Fibroblast of pulmonary artery (primary cell): ENCODE data around the gene NHSL1.

Experiments used
- DNase-seq: peaks from one replicate; pipeline ENCODE4 v3.0.0-alpha.2; 2010; ENCODE audit warnings: low read depth
- H3K4me3 ChIP-seq: replicated peaks from 2 replicates; pipeline ENCODE4 v1.5.1; 2011; ENCODE audit warnings: low read depth, mild to moderate bottlenecking, control low read depth, low read length, moderate library complexity
- CTCF ChIP-seq: IDR thresholded peaks from 2 replicates; pipeline ENCODE4 v1.5.1; 2011; ENCODE audit warnings: mild to moderate bottlenecking, control low read depth, low read length, inconsistent platforms; ENCODE audit errors: missing control alignments

Gene NHSL1

GRCh38 chr6:138401960-138402837 lies 97.1 kb downstream of the NHSL1 start:
- no peak overlapping the region for H3K4me3 ChIP-seq
- DNase-seq = no peak
- TF ChIP-seq CTCF = no peak

DNA sequence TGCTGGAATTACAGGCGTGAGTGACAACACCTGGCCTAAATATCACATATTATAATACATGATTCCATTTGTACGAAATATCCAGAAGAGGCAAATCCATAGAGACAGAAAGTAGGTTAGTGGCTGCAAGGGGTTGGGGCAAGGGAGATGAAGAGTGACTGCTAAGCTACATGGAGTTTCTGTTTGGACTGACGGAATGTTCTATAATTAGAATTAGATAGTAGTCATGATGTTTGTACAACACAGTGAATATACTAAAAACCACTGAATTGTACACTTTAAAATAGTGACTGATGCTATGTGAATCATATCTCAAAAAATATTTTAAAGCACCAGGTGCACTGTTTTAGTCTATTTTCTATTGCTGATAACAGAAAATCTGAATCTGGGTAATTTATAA lies 99.0 kb downstream of the NHSL1 start:
- no peak for DNase-seq
- no peak overlapping the region for H3K4me3 ChIP-seq
- TF ChIP-seq CTCF = no peak

GRCh38 chr6:138397128-138398122 lies 101.9 kb downstream of the NHSL1 start:
- TF ChIP-seq CTCF = no peak
- no peak for DNase-seq
- H3K4me3 ChIP-seq = no peak overlapping the region

GRCh38 chr6:138396709-138397108 lies 102.6 kb downstream of the NHSL1 start:
- TF ChIP-seq CTCF = no peak
- H3K4me3 ChIP-seq = no peak overlapping the region
- DNase-seq = no peak

DNA sequence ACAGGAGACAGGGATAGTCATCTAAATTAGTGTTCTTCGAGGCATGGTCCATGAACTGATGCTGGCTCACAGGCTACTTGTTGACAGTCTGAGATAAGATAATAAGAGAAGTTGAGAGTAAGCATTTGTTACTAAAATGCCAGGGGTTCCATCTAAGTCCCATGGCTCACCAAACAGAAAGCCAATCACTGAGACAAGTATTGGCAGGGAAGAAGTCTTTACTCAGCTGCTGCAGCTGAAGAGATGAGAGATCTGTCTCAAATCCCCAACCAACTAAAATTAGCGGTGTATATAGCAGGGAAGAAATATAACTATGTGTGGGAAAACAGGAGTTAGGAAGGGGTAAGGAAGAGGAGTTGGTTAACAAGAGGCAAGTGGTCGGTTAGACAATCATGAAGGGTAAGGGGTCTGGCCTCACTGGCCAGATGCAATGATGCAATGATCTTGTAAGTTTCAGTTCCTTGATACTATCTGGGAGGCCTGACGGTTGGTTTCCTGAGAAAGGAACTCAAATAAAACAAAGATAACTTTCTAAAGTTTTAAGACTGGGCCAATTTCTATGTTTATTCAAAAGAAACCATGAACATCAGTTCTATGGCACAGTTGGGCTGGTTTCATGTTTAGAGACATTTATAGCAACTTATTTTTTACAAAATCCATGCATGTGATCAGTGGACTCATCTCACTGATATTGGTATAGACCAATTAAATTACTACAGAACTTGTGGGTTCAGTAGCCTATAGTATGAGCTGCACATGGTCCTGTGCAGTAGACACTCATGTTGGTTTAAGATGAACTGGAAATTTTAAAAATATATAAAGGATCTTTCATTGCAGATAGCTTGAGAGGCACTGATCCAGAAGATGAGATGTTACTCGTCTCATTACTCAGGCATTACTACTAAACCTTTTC lies 105.2 kb downstream of the NHSL1 start:
- no peak for TF ChIP-seq CTCF
- DNase-seq = peak; percentile 55
- H3K4me3 ChIP-seq = no peak overlapping the region

GRCh38 chr6:138389551-138389950 lies 109.7 kb downstream of the NHSL1 start:
- TF ChIP-seq CTCF = no peak
- H3K4me3 ChIP-seq = no peak overlapping the region
- DNase-seq = no peak
